HepG2 (cell line): ENCODE measurements around the gene DCAF8L1. TPM values are rescaled to one million over a fixed set of nuclear protein-coding genes. Genes with fewer than 3 reads are reported as not detected.

Experiments used
- BRCA1 ChIP-seq: sonication (generic); formaldehyde crosslinking; IDR thresholded peaks from 2 replicates; pipeline ENCODE4 v1.4.0; 2020; ENCODE audit warnings: missing genetic modification reagents
- HES4 ChIP-seq: sonication (generic); formaldehyde crosslinking; IDR thresholded peaks from 2 replicates; pipeline ENCODE4 v1.9.0; 2021; ENCODE audit warnings: mild to moderate bottlenecking, missing genetic modification reagents, borderline replicate concordance
- MATR3 ChIP-seq: sonication (generic); formaldehyde crosslinking; IDR thresholded peaks from 2 replicates; pipeline ENCODE4 v1.4.0; 2020; ENCODE audit warnings: missing genetic modification reagents
- SETDB1 ChIP-seq: sonication (generic); formaldehyde crosslinking; IDR thresholded peaks from 2 replicates; pipeline ENCODE4 v1.5.1; 2020; ENCODE audit warnings: missing genetic modification reagents, mild to moderate bottlenecking, borderline replicate concordance
- TCF12 ChIP-seq, 2 experiments: fragments of 450-650 bp in 1 of 2; sonication (generic) in 1 of 2; formaldehyde crosslinking in 1 of 2; IDR thresholded peaks; 2 replicates each; pipeline versions ENCODE4 v1.6.1 to v1.8.0; 2017 to 2022; ENCODE audit warnings: antibody characterized with exemption in 1 of 2, mild to moderate bottlenecking in 1 of 2, missing genetic modification reagents in 1 of 2, moderate library complexity in 1 of 2
- ZNF17 ChIP-seq: sonication (generic); formaldehyde crosslinking; IDR thresholded peaks from 2 replicates; pipeline ENCODE4 v1.5.0; 2020; ENCODE audit warnings: mild to moderate bottlenecking, missing genetic modification reagents
- ZNF780A ChIP-seq: sonication (generic); formaldehyde crosslinking; IDR thresholded peaks from 2 replicates; pipeline ENCODE4 v1.8.0; 2022; ENCODE audit warnings: mild to moderate bottlenecking, missing genetic modification reagents, moderate library complexity
- polyA plus RNA-seq, 8 experiments: library from polyadenylated mRNA; depleted of rRNA in 3 of 8; stranded (reverse) in 7 of 8; unstranded in 1 of 8; fragments of >200 nt; fragmentation: Illumina TruSeq in 4 of 8; extraction: Trizol in 4 of 8; gene quantifications; 2 replicates each; pipeline versions ENCODE4 v1.2.1 to v1.2.3, GENCODE V29; 2011 to 2016; ENCODE audit warnings: low read depth in 4 of 8, missing spikeins in 1 of 8, mixed read lengths in 1 of 8; ENCODE audit not compliant: insufficient read depth in 1 of 8
- total RNA-seq, 5 experiments: library from RNA; depleted of rRNA; stranded (reverse); fragments of >200 nt; fragmentation: Illumina TruSeq; extraction: Trizol; gene quantifications; 2 replicates each; pipeline ENCODE4 v1.2.3, GENCODE V29; 2016; ENCODE audit warnings: low read depth in 1 of 5
- TF ChIP-seq, protein P1 (sequence below): IDR thresholded peaks from 2 replicates; pipeline ENCODE4 v1.6.1; 2016; ENCODE audit warnings: missing compliant biosample characterization, missing genetic modification reagents, borderline replicate concordance
- TF ChIP-seq, protein P2 (sequence below): sonication (generic); formaldehyde crosslinking; IDR thresholded peaks from 2 replicates; pipeline ENCODE4 v1.4.0; 2020; ENCODE audit warnings: missing genetic modification reagents, borderline replicate concordance
- TF ChIP-seq, protein P3 (sequence below): sonication (generic); formaldehyde crosslinking; IDR thresholded peaks from 2 replicates; pipeline ENCODE4 v1.5.1; 2020; ENCODE audit warnings: missing genetic modification reagents, mild to moderate bottlenecking, borderline replicate concordance
- TF ChIP-seq, protein P4 (sequence below): sonication (generic); formaldehyde crosslinking; IDR thresholded peaks from 2 replicates; pipeline ENCODE4 v1.4.0; 2020; ENCODE audit warnings: missing genetic modification reagents

Gene DCAF8L1
- total and polyA plus RNA-seq, 2 of the 13 experiments (the other 11 are each of a cell fraction or from before 2014, with no cell fraction given) = not detected

DNA sequence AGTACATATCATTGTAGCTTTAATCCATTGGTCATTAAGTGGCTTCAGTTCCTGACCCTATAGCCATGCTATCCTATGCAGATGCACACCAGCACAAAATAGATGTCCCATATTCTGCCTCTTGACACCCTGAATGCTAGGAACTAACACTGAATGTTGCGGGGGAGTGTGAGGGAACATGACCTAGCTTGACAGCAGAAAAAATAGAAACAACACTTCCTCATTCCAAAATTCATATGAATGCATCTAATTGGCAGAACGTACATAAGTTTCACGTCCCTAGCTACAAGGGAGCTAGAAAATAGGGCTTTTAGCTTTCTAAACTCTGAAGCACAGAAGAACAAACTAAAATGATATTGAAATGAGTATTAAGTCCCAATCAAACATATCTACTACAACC, 14.4 kb upstream of the DCAF8L1 start (continued):
- TF ChIP-seq HES4 (CRISPR knock-in tag) (no peak), ZNF17 (no peak), ZNF780A (CRISPR knock-in tag) (no peak), MATR3 (no peak), BRCA1 (CRISPR knock-in tag) (no peak), SETDB1 (no peak), TCF12 (IDR thresholded peaks at IDR 0.05) (no peak), TCF12 (CRISPR knock-in tag; IDR thresholded peaks at IDR 0.05) (no peak)
- TF ChIP-seq, protein P1, sequence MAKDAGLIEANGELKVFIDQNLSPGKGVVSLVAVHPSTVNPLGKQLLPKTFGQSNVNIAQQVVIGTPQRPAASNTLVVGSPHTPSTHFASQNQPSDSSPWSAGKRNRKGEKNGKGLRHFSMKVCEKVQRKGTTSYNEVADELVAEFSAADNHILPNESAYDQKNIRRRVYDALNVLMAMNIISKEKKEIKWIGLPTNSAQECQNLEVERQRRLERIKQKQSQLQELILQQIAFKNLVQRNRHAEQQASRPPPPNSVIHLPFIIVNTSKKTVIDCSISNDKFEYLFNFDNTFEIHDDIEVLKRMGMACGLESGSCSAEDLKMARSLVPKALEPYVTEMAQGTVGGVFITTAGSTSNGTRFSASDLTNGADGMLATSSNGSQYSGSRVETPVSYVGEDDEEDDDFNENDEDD (CRISPR knock-in tag) = no peak
- TF ChIP-seq, protein P2, sequence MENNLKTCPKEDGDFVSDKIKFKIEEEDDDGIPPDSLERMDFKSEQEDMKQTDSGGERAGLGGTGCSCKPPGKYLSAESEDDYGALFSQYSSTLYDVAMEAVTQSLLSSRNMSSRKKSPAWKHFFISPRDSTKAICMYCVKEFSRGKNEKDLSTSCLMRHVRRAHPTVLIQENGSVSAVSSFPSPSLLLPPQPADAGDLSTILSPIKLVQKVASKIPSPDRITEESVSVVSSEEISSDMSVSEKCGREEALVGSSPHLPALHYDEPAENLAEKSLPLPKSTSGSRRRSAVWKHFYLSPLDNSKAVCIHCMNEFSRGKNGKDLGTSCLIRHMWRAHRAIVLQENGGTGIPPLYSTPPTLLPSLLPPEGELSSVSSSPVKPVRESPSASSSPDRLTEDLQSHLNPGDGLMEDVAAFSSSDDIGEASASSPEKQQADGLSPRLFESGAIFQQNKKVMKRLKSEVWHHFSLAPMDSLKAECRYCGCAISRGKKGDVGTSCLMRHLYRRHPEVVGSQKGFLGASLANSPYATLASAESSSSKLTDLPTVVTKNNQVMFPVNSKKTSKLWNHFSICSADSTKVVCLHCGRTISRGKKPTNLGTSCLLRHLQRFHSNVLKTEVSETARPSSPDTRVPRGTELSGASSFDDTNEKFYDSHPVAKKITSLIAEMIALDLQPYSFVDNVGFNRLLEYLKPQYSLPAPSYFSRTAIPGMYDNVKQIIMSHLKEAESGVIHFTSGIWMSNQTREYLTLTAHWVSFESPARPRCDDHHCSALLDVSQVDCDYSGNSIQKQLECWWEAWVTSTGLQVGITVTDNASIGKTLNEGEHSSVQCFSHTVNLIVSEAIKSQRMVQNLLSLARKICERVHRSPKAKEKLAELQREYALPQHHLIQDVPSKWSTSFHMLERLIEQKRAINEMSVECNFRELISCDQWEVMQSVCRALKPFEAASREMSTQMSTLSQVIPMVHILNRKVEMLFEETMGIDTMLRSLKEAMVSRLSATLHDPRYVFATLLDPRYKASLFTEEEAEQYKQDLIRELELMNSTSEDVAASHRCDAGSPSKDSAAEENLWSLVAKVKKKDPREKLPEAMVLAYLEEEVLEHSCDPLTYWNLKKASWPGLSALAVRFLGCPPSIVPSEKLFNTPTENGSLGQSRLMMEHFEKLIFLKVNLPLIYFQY (CRISPR knock-in tag) = no peak
- TF ChIP-seq, protein P3, sequence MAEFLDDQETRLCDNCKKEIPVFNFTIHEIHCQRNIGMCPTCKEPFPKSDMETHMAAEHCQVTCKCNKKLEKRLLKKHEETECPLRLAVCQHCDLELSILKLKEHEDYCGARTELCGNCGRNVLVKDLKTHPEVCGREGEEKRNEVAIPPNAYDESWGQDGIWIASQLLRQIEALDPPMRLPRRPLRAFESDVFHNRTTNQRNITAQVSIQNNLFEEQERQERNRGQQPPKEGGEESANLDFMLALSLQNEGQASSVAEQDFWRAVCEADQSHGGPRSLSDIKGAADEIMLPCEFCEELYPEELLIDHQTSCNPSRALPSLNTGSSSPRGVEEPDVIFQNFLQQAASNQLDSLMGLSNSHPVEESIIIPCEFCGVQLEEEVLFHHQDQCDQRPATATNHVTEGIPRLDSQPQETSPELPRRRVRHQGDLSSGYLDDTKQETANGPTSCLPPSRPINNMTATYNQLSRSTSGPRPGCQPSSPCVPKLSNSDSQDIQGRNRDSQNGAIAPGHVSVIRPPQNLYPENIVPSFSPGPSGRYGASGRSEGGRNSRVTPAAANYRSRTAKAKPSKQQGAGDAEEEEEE (CRISPR knock-in tag) = no peak
- TF ChIP-seq, protein P4, sequence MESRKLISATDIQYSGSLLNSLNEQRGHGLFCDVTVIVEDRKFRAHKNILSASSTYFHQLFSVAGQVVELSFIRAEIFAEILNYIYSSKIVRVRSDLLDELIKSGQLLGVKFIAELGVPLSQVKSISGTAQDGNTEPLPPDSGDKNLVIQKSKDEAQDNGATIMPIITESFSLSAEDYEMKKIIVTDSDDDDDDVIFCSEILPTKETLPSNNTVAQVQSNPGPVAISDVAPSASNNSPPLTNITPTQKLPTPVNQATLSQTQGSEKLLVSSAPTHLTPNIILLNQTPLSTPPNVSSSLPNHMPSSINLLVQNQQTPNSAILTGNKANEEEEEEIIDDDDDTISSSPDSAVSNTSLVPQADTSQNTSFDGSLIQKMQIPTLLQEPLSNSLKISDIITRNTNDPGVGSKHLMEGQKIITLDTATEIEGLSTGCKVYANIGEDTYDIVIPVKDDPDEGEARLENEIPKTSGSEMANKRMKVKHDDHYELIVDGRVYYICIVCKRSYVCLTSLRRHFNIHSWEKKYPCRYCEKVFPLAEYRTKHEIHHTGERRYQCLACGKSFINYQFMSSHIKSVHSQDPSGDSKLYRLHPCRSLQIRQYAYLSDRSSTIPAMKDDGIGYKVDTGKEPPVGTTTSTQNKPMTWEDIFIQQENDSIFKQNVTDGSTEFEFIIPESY (CRISPR knock-in tag) = no peak
